Testis (tissue), 3 donors: ENCODE measurements around the gene RFXANK. TPM values are rescaled to one million over a fixed set of nuclear protein-coding genes. Genes with fewer than 3 reads are reported as not detected.
A peak's percentile ranks its signal among the peaks of the same experiment; 100 is the strongest.

Experiments used
- DNase-seq: peaks from one replicate; pipeline ENCODE4 v3.0.0-alpha.2; 2019
- H3K27ac ChIP-seq, 2 donors: fragments of 200-600 bp; sonication (generic); one replicate each; pipeline ENCODE4 v1.5.1; 2019
- H3K27me3 ChIP-seq: fragments of 200-600 bp; sonication (generic); one replicate; pipeline ENCODE4 v1.5.1; 2019
- H3K36me3 ChIP-seq: fragments of 200-600 bp; sonication (generic); one replicate; pipeline ENCODE4 v1.5.1; 2017; ENCODE audit warnings: low read depth; ENCODE audit errors: missing control alignments
- H3K4me1 ChIP-seq: fragments of 200-600 bp; sonication (generic); one replicate; pipeline ENCODE4 v1.5.1; 2019
- H3K4me3 ChIP-seq, 2 donors: fragments of 200-600 bp; sonication (generic); one replicate each; pipeline ENCODE4 v1.5.1; 2017 to 2019
- H3K9me3 ChIP-seq: fragments of 200-600 bp; sonication (generic); one replicate; pipeline ENCODE4 v1.5.1; 2017
- CTCF ChIP-seq, 3 experiments: fragments of 450-650 bp in 2 of 3; fragments of 200-600 bp in 1 of 3; sonication (generic) in 1 of 3; IDR thresholded peaks; one replicate each; pipeline ENCODE4 v1.5.1; 2016 to 2019; ENCODE audit warnings: antibody characterized with exemption in 3 of 3, mild to moderate bottlenecking in 2 of 3, moderate library complexity in 1 of 3
- POLR2A ChIP-seq: fragments of 450-650 bp; IDR thresholded peaks from one replicate; pipeline ENCODE4 v1.6.1; 2017; ENCODE audit warnings: antibody characterized with exemption, mild to moderate bottlenecking, moderate library complexity
- WGBS, 2 donors: methylation state at CpG; one replicate each; pipeline ENCODE4 v1.1.5; 2018; 5-methylcytosine and 5-hydroxymethylcytosine counted together
- intact Hi-C: fragments of 100-400 bp; cut with DNase I; formaldehyde crosslinking; loops from one replicate; pipeline ENCODE4 v1.15.1; 2023; ENCODE audit warnings: low total_unique reads
- polyA plus RNA-seq: library from polyadenylated mRNA; stranded (reverse); fragments of 350-450 nt; fragmentation: Illumina TruSeq; extraction: RNeasy Lipid Tissue Mini Kit (QIAGEN cat#74804); gene quantifications from one replicate; pipeline ENCODE4 v1.2.3, GENCODE V29; 2014; ENCODE audit warnings: low read depth, low replicate concordance; ENCODE audit not compliant: insufficient read depth
- total RNA-seq, 2 donors: library from RNA; depleted of rRNA; stranded (reverse); fragments of >200 nt; gene quantifications; one replicate each; pipeline ENCODE4 v1.2.3, GENCODE V29; 2016

RFXANK gene
- total and polyA plus RNA-seq, 3 donors from 2014 or later = 35.1 to 40.4 (median 35.7) TPM

- Histone ChIP-seq H3K27me3 (no peaks in the 10 kb centered on the region), H3K4me1 (peaks cover 6% of the 10 kb centered on the region), H3K27ac (no peak overlapping the region), H3K4me3 (peak overlapping the region in 1 of 2 donors; percentile 62), H3K9me3 (no peaks in the 10 kb centered on the region), H3K36me3 (no peaks in the 10 kb centered on the region)
- WGBS, 2 donors = 80 to 86% methylated on average over 8 to 19 of the region's 19 CpGs
- no peak for DNase-seq
- intact Hi-C loops = no loop called here
- no peak for TF ChIP-seq POLR2A
These were observed 9.9 kb downstream of the RFXANK start for GRCh38 chr19:19201697-19202630.

- H3K9me3 ChIP-seq = no peaks in the 10 kb centered on the region
- TF ChIP-seq CTCF (IDR thresholded peaks at IDR 0.05) = no peak
- no peak for TF ChIP-seq POLR2A
- intact Hi-C loops = no loop called here
- 9 to 12% methylated on average over 7 to 11 of the region's 11 CpGs for WGBS, 2 donors
- DNase-seq = no peak
- peaks cover 6% of the 10 kb centered on the region for H3K4me1 ChIP-seq
- no peaks in the 10 kb centered on the region for H3K27me3 ChIP-seq
- no peaks in the 10 kb centered on the region for H3K36me3 ChIP-seq
- H3K4me3 ChIP-seq = peak overlapping the region; percentile 60 to 62
- peak overlapping the region in 1 of 2 donors; percentile 69 for H3K27ac ChIP-seq
These were observed 10.6 kb downstream of the RFXANK start for GRCh38 chr19:19202707-19203011.

- Histone ChIP-seq H3K27me3 (no peaks in the 10 kb centered on the region), H3K36me3 (no peaks in the 10 kb centered on the region), H3K4me1 (peaks cover 6% of the 10 kb centered on the region), H3K9me3 (no peaks in the 10 kb centered on the region), H3K4me3 (peak within 1 kb of the TSS; percentile 60 to 62), H3K27ac (peak within 1 kb of the TSS in 1 of 2 donors; percentile 69)
- DNase-seq = peak; percentile 92
- TF ChIP-seq CTCF (IDR thresholded peaks at IDR 0.05) (peak in 1 of 3 experiments; percentile 16), POLR2A (no peak)
- intact Hi-C loops = no loop called here
- WGBS, 2 donors = 7 to 8% methylated on average over 43 to 60 of the region's 60 CpGs
These were observed 11.2 kb downstream of the RFXANK start, which contains the start of gene NR2C2AP for GRCh38 chr19:19203012-19203856. NR2C2AP (minus strand) TSS chr19:19203414; CDS start chr19:19203060, 354 bp downstream.

GRCh38 chr19:19204181-19204580, 12.1 kb downstream of the RFXANK start:
- intact Hi-C loops = no loop called here
- TF ChIP-seq POLR2A = no peak
- no peak for TF ChIP-seq CTCF (IDR thresholded peaks at IDR 0.05)
- H3K27ac ChIP-seq = no peak overlapping the region
- H3K36me3 ChIP-seq = no peaks in the 10 kb centered on the region
- peak overlapping the region in 1 of 2 donors; percentile 60 for H3K4me3 ChIP-seq
- no peak for DNase-seq
- no peaks in the 10 kb centered on the region for H3K9me3 ChIP-seq
- 54 to 61% methylated on average over 13 of the region's 13 CpGs for WGBS, 2 donors
- no peaks in the 10 kb centered on the region for H3K27me3 ChIP-seq
- peaks cover 6% of the 10 kb centered on the region for H3K4me1 ChIP-seq
